Fibroblast of the aortic adventitia (primary cell): ENCODE results near the gene FANCD2OS. TPM values are rescaled to one million over a fixed set of nuclear protein-coding genes. Genes with fewer than 3 reads are reported as not detected.
"Not testable (repeated sequence)": the region's sequence is repeated elsewhere in the genome, so short reads cannot be mapped to it uniquely, and the experiment has no call there.

ENCODE experiments used
- DNase-seq: peaks from one replicate; pipeline ENCODE4 v3.0.0-alpha.2; 2010; ENCODE audit warnings: low read depth
- H3K4me3 ChIP-seq: 2 replicates; pipeline ENCODE4 v1.5.1; 2011; ENCODE audit warnings: low read depth, mild to moderate bottlenecking, control low read depth, low read length, moderate library complexity
- total RNA-seq: library from RNA; depleted of rRNA; stranded (reverse); fragments of >200 nt; gene quantifications from 2 replicates; pipeline ENCODE4 v1.2.3, GENCODE V29; 2012; ENCODE audit warnings: low replicate concordance
- TF ChIP-seq, protein P1 (sequence below): IDR thresholded peaks from 2 replicates; pipeline ENCODE4 v1.5.1; 2011; ENCODE audit warnings: mild to moderate bottlenecking, low read length, control low read depth, inconsistent platforms; ENCODE audit not compliant: insufficient read depth

Gene FANCD2OS
- total RNA-seq, 1 donor = not detected

DNA sequence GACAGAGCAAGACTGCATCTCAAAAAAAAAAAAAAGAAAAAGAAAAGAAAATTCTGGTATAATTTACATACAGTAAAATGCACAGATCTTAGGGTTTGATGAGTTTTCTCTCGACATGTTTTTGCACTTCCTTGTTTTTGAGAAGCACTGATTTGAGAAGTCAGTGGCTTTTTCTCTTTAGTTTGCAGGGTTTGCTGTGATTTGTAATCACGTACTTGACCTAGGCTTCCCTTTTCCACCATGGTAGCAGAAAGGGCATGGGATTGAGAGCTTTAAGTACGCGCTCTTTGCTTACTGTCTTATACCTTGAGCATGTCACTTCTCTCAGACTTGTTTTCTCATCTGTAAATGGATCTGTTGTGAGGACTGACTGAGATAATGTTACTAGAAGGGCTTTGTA, 37.6 kb upstream of the FANCD2OS start:
- DNase-seq = no peak
- TF ChIP-seq, protein P1, sequence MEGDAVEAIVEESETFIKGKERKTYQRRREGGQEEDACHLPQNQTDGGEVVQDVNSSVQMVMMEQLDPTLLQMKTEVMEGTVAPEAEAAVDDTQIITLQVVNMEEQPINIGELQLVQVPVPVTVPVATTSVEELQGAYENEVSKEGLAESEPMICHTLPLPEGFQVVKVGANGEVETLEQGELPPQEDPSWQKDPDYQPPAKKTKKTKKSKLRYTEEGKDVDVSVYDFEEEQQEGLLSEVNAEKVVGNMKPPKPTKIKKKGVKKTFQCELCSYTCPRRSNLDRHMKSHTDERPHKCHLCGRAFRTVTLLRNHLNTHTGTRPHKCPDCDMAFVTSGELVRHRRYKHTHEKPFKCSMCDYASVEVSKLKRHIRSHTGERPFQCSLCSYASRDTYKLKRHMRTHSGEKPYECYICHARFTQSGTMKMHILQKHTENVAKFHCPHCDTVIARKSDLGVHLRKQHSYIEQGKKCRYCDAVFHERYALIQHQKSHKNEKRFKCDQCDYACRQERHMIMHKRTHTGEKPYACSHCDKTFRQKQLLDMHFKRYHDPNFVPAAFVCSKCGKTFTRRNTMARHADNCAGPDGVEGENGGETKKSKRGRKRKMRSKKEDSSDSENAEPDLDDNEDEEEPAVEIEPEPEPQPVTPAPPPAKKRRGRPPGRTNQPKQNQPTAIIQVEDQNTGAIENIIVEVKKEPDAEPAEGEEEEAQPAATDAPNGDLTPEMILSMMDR = no peak
- H3K4me3 ChIP-seq = no peak overlapping the region

DNA sequence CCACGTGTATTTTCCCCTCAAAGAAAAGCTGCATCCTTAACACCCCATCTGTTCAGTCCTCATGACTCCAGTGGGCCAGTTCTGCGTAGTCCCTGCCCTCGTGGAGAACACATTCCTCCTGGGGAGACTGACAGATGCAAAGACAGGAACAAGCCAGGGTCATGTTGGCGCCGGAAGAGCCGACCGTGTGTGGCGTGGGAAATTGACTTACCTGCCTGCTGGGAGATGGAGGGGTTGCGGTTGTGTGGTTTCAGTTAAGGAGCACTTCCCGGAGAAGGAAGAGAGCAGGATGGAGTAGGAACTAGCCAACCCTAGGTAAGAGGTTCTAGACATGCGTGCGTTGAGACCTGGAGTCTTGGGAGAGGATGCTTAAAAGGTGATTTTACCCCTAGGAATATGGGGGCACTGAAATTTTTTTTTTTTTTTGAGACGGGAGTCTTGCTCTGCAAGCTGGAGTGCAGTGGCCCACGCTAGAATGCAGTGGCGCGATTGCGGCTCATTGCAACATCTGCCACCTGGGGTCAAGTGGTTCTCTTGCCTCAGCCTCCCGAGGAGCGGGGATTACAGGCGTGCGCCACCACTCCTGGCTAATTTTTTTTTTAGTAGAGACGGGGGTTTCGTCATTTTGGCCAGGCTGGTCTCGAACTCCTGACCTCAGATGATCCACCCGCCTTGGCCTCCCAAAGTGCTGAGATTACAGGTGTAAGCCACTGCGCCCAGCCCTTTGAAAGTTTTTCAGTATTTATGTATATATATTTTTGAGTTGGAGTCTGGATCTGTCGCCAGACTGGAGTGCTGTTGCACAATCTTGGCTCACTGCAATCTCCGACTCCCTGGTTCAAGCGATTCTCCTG, 34.9 kb upstream of the FANCD2OS start:
- H3K4me3 ChIP-seq = peak overlapping the region; percentile 82
- TF ChIP-seq, protein P1 = no peak
- peak; percentile 29 for DNase-seq

DNA sequence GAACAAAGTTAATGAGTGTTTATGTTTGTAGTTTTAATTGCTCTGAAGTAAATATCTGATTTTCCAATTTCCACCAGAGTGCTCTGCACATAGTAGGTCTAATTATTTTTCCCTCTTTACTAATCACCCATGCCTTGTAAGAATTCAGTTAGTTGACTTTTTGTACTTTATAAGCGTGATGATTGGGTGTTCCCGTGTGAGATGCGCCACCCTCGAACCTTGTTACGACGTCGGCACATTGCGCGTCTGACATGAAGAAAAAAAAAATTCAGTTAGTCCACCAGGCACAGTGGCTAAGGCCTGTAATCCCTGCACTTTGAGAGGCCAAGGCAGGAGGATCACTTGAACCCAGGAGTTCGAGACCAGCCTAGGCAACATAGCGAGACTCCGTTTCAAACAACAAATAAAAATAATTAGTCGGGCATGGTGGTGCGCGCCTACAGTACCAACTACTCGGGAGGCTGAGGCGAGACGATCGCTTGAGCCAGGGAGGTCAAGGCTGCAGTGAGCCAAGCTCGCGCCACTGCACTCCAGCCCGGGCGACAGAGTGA, 33.0 kb upstream of the FANCD2OS start:
- TF ChIP-seq, protein P1 = no peak
- no peak for DNase-seq
- peak overlapping the region; percentile 25 for H3K4me3 ChIP-seq

DNA sequence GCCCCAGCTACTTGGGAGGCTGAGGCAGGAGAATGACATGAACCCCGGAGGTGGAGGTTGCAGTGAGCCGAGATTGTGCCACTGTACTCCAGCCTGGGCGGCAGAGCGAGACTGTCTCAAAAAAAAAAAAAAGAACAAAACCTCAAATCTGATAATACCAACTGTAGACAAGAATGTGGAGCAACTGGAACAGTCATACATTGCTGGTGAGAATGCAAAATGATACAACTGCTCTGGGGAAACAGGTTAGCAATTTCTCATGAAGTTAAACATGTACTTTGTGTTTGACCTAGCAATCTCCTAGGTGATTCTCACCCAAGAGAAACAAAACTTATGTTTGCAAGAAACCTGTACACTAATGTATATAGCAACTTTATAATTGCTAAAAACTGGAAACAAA, 29.1 kb upstream of the FANCD2OS start:
- TF ChIP-seq, protein P1 = no peak
- DNase-seq = no peak
- no peak overlapping the region for H3K4me3 ChIP-seq

GRCh38 chr3:10136426-10137005, 28.5 kb upstream of the FANCD2OS start:
- TF ChIP-seq, protein P1 = no peak
- DNase-seq = no peak
- no peak overlapping the region for H3K4me3 ChIP-seq

DNA sequence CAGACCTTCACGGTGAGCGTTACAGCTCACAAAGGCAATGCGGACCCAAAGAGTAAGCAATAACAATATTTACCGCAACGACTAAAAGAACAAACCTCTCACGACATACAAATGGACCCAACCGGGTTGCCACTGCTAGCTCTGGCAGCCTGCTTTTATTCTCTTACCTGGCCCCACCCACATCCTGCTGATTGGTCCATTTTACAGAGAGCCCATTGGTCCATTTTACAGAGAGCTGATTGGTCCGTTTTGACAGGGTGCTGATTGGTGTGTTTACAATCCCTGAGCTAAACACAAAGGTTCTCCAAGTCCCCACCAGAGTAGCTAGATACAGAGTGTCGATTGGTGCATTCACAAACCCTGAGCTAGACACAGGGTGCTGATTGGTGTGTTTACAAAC, 27.8 kb upstream of the FANCD2OS start:
- not testable (repeated sequence) for DNase-seq, H3K4me3 ChIP-seq

DNA sequence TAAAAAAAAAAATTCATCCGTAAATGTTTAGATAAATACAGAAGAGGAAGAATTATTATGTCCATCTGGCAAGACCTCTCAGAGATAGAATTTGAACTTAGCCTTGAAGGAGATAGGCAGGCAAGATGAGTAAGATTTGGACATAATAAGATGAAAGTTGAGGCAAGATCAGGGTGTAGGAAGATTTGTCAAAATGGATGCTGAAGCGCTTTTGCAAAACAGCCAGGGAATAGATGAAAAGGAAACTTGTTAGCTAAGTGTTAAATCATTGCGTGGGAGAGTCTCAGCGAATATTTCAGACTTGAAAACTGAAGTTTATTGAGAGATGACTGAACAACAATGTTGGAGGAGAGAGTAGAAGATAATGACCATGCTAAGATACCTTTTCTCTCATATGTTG, 14.7 kb upstream of the FANCD2OS start:
- TF ChIP-seq, protein P1 = no peak
- DNase-seq = no peak
- H3K4me3 ChIP-seq = no peak overlapping the region
